ENCODE data around the gene ZMYND10.

Gene ZMYND10

DNA sequence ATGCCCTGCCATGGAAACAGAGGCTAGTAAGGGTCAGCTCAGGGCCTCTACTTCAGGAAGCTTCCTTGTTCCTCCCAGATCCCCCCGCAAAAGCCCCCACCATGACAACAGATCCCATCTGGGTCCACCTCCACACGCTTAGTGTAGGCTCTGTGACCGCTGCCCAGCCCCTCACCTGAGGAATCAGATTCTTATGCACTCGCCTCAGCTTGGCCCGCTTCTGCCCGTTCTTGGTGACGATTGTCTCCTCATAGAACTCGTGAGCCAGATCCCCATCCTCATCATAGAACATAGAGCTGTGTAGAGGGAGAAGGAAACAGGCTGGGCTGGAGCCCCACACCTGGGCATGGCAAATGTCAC, 19.4 kb downstream of the ZMYND10 start:
- Histone ChIP-seq H3K4me2 (ENCODE audit: low read length) (no peak overlapping the region), H3K4me1 (ENCODE audit: control insufficient read depth, low read length) (peaks cover 32% of the 10 kb centered on the region), H3K36me3 (ENCODE audit: control insufficient read depth, low read length) (peaks cover 49% of the 10 kb centered on the region), H3K27ac (ENCODE audit: low read depth, low read length) (no peak overlapping the region), H3K9me3 (ENCODE audit: control insufficient read depth, insufficient read depth, low read length) (no peaks in the 10 kb centered on the region), H3K79me2 (ENCODE audit: control insufficient read depth, low read length) (peaks cover 21% of the 10 kb centered on the region), H3K9me2 (replicated peaks; ENCODE audit: control insufficient read depth, low read length) (no peaks in the 10 kb centered on the region), H3K4me3 (ENCODE audit: low read length) (no peak overlapping the region), H4K20me1 (ENCODE audit: control insufficient read depth, insufficient read depth, low read depth, low read length) (no peaks in the 10 kb centered on the region), H3F3A (ENCODE audit: control insufficient read depth, insufficient read depth) (peaks cover 21% of the 10 kb centered on the region), H3K27me3 (ENCODE audit: control insufficient read depth, low read length) (no peaks in the 10 kb centered on the region)
- TF ChIP-seq, protein P1, sequence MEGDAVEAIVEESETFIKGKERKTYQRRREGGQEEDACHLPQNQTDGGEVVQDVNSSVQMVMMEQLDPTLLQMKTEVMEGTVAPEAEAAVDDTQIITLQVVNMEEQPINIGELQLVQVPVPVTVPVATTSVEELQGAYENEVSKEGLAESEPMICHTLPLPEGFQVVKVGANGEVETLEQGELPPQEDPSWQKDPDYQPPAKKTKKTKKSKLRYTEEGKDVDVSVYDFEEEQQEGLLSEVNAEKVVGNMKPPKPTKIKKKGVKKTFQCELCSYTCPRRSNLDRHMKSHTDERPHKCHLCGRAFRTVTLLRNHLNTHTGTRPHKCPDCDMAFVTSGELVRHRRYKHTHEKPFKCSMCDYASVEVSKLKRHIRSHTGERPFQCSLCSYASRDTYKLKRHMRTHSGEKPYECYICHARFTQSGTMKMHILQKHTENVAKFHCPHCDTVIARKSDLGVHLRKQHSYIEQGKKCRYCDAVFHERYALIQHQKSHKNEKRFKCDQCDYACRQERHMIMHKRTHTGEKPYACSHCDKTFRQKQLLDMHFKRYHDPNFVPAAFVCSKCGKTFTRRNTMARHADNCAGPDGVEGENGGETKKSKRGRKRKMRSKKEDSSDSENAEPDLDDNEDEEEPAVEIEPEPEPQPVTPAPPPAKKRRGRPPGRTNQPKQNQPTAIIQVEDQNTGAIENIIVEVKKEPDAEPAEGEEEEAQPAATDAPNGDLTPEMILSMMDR (IDR thresholded peaks at IDR 0.05; ENCODE audit: low read depth, low read length, poor library complexity, severe bottlenecking): no peak
- TF ChIP-seq EZH2phosphoT487 (IDR thresholded peaks at IDR 0.05; ENCODE audit: borderline replicate concordance, low read length): no peak

DNA sequence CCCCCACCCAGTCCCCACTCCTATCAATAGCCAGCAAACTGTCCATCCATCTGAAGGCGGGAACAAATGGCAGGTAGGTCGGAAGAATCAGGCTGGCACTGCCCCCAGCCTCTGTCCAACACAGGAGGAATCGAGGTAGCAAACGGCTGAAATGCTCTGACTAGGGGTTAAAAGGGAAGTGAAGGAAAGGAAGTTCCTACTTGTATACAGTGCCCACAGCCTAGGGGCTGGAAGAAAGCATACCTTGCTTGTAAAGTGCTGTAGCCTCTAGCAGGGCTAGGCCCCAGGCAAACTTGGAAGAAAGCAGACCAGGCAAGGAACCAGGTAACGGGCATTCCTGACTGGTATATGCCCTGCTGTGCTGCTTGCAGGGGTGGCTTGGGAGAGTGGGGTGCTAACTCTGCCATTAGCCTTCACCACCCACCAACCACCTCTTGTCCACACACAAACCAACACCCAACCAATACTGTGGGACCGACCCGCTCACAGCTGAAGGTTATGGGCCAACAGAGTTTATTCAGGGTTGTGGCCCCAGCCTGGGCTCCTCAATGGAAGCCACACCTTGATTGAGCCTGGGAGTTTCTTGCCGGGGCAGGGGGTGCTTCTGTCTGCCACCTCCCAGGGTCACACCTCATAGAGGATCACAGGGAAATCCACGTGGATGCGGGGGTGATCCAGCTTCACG, 19.9 kb downstream of the ZMYND10 start:
- Histone ChIP-seq H3K9me2 (replicated peaks; ENCODE audit: control insufficient read depth, low read length) (no peaks in the 10 kb centered on the region), H3K4me2 (ENCODE audit: low read length) (no peak overlapping the region), H3K4me1 (ENCODE audit: control insufficient read depth, low read length) (peaks cover 32% of the 10 kb centered on the region), H3K27me3 (ENCODE audit: control insufficient read depth, low read length) (no peaks in the 10 kb centered on the region), H3K27ac (ENCODE audit: low read depth, low read length) (no peak overlapping the region), H4K20me1 (ENCODE audit: control insufficient read depth, insufficient read depth, low read depth, low read length) (no peaks in the 10 kb centered on the region), H3K36me3 (ENCODE audit: control insufficient read depth, low read length) (peaks cover 43% of the 10 kb centered on the region), H3K79me2 (ENCODE audit: control insufficient read depth, low read length) (peaks cover 24% of the 10 kb centered on the region), H3K9me3 (ENCODE audit: control insufficient read depth, insufficient read depth, low read length) (no peaks in the 10 kb centered on the region), H3K4me3 (ENCODE audit: low read length) (no peak overlapping the region), H3F3A (ENCODE audit: control insufficient read depth, insufficient read depth) (peaks cover 16% of the 10 kb centered on the region)
- TF ChIP-seq EZH2phosphoT487 (IDR thresholded peaks at IDR 0.05; ENCODE audit: borderline replicate concordance, low read length): no peak
- TF ChIP-seq, protein P1 (IDR thresholded peaks at IDR 0.05; ENCODE audit: low read depth, low read length, poor library complexity, severe bottlenecking): no peak

GRCh38 chr3:50325113-50325480, 20.4 kb downstream of the ZMYND10 start:
- TF ChIP-seq, protein P1 (IDR thresholded peaks at IDR 0.05; ENCODE audit: low read depth, low read length, poor library complexity, severe bottlenecking): no peak
- no peak for TF ChIP-seq EZH2phosphoT487 (IDR thresholded peaks at IDR 0.05; ENCODE audit: borderline replicate concordance, low read length)
- no peak overlapping the region for H3K4me2 ChIP-seq (ENCODE audit: low read length)
- H3K4me3 ChIP-seq (ENCODE audit: low read length): no peak overlapping the region
- H3K27me3 ChIP-seq (ENCODE audit: control insufficient read depth, low read length): no peaks in the 10 kb centered on the region
- peaks cover 24% of the 10 kb centered on the region for H3K79me2 ChIP-seq (ENCODE audit: control insufficient read depth, low read length)
- no peaks in the 10 kb centered on the region for H3K9me3 ChIP-seq (ENCODE audit: control insufficient read depth, insufficient read depth, low read length)
- peaks cover 36% of the 10 kb centered on the region for H3K4me1 ChIP-seq (ENCODE audit: control insufficient read depth, low read length)
- H3F3A ChIP-seq (ENCODE audit: control insufficient read depth, insufficient read depth): peaks cover 12% of the 10 kb centered on the region
- H3K27ac ChIP-seq (ENCODE audit: low read depth, low read length): no peak overlapping the region
- no peaks in the 10 kb centered on the region for H3K9me2 ChIP-seq (replicated peaks; ENCODE audit: control insufficient read depth, low read length)
- H4K20me1 ChIP-seq (ENCODE audit: control insufficient read depth, insufficient read depth, low read depth, low read length): no peaks in the 10 kb centered on the region
- H3K36me3 ChIP-seq (ENCODE audit: control insufficient read depth, low read length): peaks cover 38% of the 10 kb centered on the region
